HUDEP-2 (cell line): Measurements from ENCODE around the gene VWA8.
A peak's percentile ranks its signal among the peaks of the same experiment; 100 is the strongest.
"Not testable (repeated sequence)": the region's sequence is repeated elsewhere in the genome, so short reads cannot be mapped to it uniquely, and the experiment has no call there.

Experiments used
- DNase-seq, 76 experiments: peaks; one replicate each; lab custom pipeline; 2025; ENCODE audit not compliant: unreplicated experiment in 76 of 76; lab: John Stamatoyannopoulos, UW

VWA8 gene

GRCh38 chr13:41756198-41756880 is 204.6 kb downstream of the VWA8 start:
- no peak for DNase-seq

DNA sequence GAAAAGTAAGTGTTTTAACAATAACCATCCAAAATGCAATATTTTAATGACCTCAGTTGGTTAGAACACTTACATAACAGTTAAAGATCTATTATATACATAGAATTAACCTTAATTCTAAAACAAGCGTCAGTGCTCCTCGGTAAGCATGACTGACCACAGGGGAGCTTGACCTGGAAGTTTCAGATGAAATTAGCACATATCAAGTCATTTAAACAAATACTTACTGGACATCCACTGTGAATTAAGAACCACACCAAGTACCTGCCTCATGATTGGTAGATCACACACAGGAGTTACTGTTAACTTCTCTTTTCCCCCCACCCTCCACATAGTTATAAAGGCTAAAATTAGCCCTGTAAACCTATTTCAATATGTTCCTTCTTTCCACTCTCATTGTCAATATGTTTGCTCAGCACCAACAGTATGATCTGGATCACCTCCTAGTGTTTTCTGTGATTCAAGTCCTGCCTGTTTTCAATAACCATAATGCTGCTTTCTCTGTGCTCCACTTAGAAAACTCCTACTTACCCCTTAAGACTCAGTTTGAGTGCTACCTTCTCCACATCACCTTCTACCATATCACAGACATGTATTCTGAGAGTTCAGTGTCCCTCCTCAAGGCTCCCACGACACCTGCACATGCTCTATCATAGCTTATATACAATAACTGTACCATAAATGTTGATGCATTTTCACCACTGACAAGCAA is 209.0 kb downstream of the VWA8 start:
- no peak for DNase-seq

DNA sequence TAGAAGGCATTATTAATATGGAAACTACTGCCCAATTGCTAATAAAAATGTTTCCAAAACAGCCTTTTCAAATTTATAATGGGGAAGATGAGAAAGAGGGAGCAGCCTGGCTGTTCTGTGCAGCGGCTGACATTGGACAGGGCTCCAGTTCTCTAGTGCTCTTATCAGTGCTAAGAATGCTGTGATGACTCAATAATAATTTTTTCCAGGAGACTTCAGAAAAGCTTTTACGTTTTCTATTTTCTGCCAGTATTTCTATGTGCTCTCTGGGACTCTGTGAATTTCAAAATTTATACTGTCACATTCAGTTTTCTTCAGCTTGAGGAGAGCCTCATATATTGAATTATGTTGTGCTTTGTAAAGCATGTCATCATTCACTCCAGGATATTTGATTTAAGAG is 209.6 kb downstream of the VWA8 start:
- DNase-seq, result peak in 20 of 76 experiments; percentile 1 to 51 (median 14)

- no peak for DNase-seq
Observed at GRCh38 chr13:41746259-41746658, 214.7 kb downstream of the VWA8 start.

DNA sequence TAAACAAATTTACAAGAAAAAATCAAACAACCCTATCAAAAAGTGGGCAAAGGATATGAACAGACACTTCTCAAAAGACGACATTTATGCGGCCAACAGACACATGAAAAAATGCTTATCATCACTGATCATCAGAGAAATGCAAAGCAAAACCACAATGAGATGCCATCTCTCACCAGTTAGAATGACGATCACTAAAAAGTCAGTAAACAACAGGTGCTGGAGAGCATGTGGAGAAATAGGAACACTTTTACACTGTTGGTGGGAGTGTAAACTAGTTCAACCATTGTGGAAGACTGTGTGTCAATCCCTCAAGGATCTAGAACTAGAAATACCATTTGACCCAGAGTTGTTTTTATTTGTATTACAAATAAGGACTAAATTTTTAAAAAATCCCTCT is 215.4 kb downstream of the VWA8 start:
- DNase-seq, result not testable (repeated sequence)

- DNase-seq, result no peak
Observed at GRCh38 chr13:41742917-41743552, 217.9 kb downstream of the VWA8 start.

GRCh38 chr13:41740479-41740878 is 220.4 kb downstream of the VWA8 start:
- no peak for DNase-seq

DNA sequence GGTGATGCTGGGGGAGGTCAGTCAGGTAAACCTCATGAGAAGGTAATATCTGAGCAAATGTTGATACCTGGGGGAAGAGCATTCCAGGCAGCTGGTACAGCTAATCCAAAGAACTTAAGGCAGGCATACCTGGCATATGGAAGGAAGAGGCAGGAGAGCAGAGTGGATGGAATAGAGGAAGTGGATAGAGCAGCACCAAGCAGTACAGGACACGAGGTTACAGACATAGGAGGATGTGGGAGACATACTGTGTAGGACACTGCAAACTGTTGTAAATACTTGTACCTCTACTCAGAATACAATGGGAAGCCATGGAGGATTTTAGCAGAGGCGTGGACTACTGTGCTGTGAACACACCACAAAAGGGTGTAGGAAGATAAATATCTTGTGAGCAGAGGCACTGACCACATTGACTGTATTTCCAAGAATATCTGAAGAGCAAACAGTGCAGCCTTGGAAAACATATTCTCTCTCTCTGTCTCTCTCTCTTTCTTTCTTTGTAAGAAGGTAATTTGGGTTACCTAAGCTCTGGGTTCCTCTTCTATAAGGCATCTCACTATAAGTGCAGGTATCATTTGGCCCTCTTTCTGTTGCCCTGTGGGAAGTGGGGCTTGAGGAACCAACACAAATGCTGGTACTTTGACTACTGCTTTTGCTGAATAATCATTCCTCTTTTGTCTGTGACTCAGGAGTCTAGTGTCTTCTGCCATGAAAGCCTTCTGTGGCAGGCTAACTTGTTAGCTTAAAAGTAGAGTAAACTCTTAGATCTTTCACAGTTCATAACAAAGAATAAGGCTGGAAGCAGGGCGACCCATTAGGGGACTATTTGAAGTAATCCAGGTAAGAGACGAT is 238.0 kb downstream of the VWA8 start:
- peak in 9 of 76 experiments; percentile 3 to 31 (median 9) for DNase-seq

DNA sequence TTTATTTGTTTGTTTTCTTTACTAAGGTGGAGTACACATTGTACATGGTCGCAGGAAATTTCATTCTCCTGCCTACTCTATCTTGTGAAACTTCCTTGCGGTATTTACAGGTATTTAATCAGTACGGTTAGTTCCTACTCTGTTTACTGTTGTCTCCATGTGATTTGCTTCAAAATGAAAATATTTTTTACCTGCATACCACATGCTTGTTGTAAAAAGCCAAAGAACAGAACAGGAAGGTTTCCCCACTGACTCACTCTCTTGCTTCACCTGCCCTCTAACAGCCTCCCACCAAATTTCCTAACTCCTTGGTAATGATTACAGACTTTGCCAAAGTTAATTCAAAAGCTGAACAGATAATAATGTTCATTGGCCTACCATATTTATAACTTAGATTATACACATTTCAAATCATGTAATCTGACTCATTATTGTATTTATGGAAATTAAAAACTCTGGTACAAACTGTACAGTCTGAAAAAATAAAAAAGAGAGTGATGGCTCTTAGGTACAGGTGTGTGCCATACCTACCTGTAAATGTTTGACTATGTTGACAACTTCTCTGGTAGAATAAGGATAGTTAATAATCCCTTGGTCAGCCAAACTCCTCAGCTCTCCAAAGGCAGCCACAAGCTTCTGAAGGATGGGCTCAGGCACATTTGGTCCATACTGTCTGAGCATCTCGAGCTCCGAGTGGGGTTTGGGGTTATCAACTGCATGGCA is 239.9 kb downstream of the VWA8 start:
- DNase-seq, result no peak

GRCh38 chr13:41716236-41716635 is 244.7 kb downstream of the VWA8 start:
- DNase-seq, result no peak

- no peak for DNase-seq
Observed at GRCh38 chr13:41713405-41713804, 247.5 kb downstream of the VWA8 start.

- no peak for DNase-seq
Observed at GRCh38 chr13:41710771-41711170, 250.1 kb downstream of the VWA8 start.

DNA sequence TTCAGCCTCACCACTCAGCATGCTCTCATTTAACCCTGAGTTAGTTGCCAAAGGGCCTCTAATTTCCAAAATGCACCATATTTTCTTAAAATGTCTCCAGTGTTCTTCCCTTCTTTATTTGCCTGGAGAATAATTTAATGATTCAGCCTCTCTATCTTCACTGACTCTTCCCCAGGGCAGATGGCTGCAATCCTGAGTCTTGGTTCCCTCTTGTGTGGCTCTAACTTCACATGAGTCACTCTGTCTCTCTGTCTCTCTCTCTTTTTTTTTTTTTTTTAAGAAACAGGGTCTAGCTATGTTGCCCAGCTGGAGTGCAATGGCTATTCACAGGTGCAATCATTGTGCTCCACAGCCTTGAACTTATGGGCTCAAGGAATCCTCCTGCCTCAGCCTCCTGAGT is 251.4 kb downstream of the VWA8 start:
- DNase-seq, result no peak

- no peak for DNase-seq
Observed at GRCh38 chr13:41708713-41709112, 252.2 kb downstream of the VWA8 start.

GRCh38 chr13:41707194-41707821 is 253.6 kb downstream of the VWA8 start:
- DNase-seq, result no peak

GRCh38 chr13:41706152-41706551 is 254.8 kb downstream of the VWA8 start:
- no peak for DNase-seq

DNA sequence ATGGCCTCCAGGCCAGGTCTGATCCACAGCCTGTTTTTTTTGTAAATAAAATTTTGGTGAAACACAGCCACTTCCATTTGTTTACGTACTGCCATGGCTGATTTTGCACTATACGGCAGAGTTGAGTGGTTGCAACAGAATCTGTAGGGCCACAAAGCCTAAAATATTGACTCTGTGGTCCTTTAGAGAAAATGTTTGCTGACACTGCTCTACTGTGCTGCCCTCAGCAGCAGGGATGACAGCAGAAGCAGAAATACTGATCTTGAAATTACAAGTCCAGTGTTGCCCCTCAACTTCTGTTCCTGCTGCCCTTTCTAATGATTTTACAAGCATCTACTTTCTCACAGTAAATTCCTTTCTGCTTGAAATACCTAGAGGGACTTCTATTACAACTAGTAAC is 258.4 kb downstream of the VWA8 start:
- no peak for DNase-seq

DNA sequence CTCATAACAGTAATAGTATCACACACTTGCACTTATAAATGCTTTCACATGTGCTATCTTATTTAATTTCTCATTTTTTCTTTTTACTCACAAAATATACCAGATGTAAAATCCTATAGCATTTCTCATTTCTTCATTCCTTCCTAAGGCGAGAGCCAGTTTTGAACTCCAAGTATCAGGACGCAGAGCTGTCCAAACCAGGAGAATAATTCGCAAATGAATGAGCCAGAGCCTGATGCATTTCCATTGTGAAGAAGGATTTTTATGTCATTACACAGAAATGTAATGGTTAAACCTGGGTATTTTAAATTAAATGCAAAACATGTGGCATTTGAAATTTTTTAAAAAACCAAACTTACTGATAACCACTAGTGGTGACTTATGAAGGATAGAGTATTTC is 259.2 kb downstream of the VWA8 start:
- DNase-seq, result no peak

GRCh38 chr13:41700790-41701310 is 260.1 kb downstream of the VWA8 start:
- peak in 62 of 76 experiments; percentile 3 to 81 (median 47) for DNase-seq

- no peak for DNase-seq
Observed at GRCh38 chr13:41699759-41700158, 261.1 kb downstream of the VWA8 start.
